Measurements from ENCODE around the gene GLIS2.

The GLIS2 gene

GRCh38 chr16:4372578-4373355 lies 56.9 kb downstream of the GLIS2 start:
- no peak for DNase-seq

- no peak for DNase-seq
Measured at GRCh38 chr16:4373356-4373908, 57.6 kb downstream of the GLIS2 start.

GRCh38 chr16:4373909-4374742 lies 58.3 kb downstream of the GLIS2 start:
- DNase-seq = no peak

- DNase-seq = no peak
Measured at GRCh38 chr16:4375717-4376116, 59.9 kb downstream of the GLIS2 start.

GRCh38 chr16:4376126-4376892 lies 60.4 kb downstream of the GLIS2 start:
- DNase-seq = no peak

GRCh38 chr16:4376893-4377572 lies 61.2 kb downstream of the GLIS2 start:
- no peak for DNase-seq

GRCh38 chr16:4377573-4378154 lies 61.8 kb downstream of the GLIS2 start:
- no peak for DNase-seq

GRCh38 chr16:4378161-4378666 lies 62.3 kb downstream of the GLIS2 start:
- DNase-seq = no peak

- DNase-seq = no peak
Measured at GRCh38 chr16:4378999-4379690, 63.3 kb downstream of the GLIS2 start.

- DNase-seq = no peak
Measured at GRCh38 chr16:4380119-4381063, 64.5 kb downstream of the GLIS2 start.

GRCh38 chr16:4381072-4381934 lies 65.4 kb downstream of the GLIS2 start:
- DNase-seq = no peak

- DNase-seq = no peak
Measured at GRCh38 chr16:4381935-4382794, 66.3 kb downstream of the GLIS2 start.

GRCh38 chr16:4382795-4383357 lies 67.0 kb downstream of the GLIS2 start:
- no peak for DNase-seq

- DNase-seq = no peak
Measured at GRCh38 chr16:4383591-4384444, 68.0 kb downstream of the GLIS2 start.

- no peak for DNase-seq
Measured at GRCh38 chr16:4384509-4384942, 68.7 kb downstream of the GLIS2 start.

- DNase-seq = no peak
Measured at GRCh38 chr16:4385066-4385788, 69.4 kb downstream of the GLIS2 start.

Data from activated naive CD4-positive, alpha-beta T cell treated with Interleukin-2 at 50 U/mL for 16 hours (primary cell).